GM18508 (cell line): ENCODE data around the gene SPATS2L.
A peak's percentile ranks its signal among the peaks of the same experiment; 100 is the strongest.

Source experiments
- ATAC-seq: cut with Tn5 transposase; IDR thresholded peaks from one replicate; pipeline ENCODE4 v1.9.1; 2021; ENCODE audit warnings: moderate number of reproducible peaks; ENCODE audit not compliant: insufficient read depth, unreplicated experiment

Gene SPATS2L

GRCh38 chr2:200367155-200367554 is 60.7 kb downstream of the SPATS2L start:
- ATAC-seq, result no peak

- no peak for ATAC-seq
Measured at GRCh38 chr2:200369886-200370285, 63.4 kb downstream of the SPATS2L start.

GRCh38 chr2:200373231-200373630 is 66.7 kb downstream of the SPATS2L start:
- no peak for ATAC-seq

- peak; percentile 94 for ATAC-seq
Measured at GRCh38 chr2:200373973-200374416, 67.5 kb downstream of the SPATS2L start.

GRCh38 chr2:200376513-200377354 is 70.2 kb downstream of the SPATS2L start:
- ATAC-seq, result no peak

GRCh38 chr2:200377355-200378336 is 71.2 kb downstream of the SPATS2L start:
- no peak for ATAC-seq

GRCh38 chr2:200378652-200379290 is 72.3 kb downstream of the SPATS2L start:
- ATAC-seq, result no peak

GRCh38 chr2:200379481-200380090 is 73.1 kb downstream of the SPATS2L start:
- no peak for ATAC-seq

- no peak for ATAC-seq
Measured at GRCh38 chr2:200380091-200380561, 73.6 kb downstream of the SPATS2L start.

- ATAC-seq, result no peak
Measured at GRCh38 chr2:200380833-200381542, 74.5 kb downstream of the SPATS2L start.

- ATAC-seq, result no peak
Measured at GRCh38 chr2:200382874-200383273, 76.4 kb downstream of the SPATS2L start.

- peak; percentile 87 for ATAC-seq
Measured at GRCh38 chr2:200383380-200384110, 77.1 kb downstream of the SPATS2L start.

GRCh38 chr2:200385063-200385635 is 78.7 kb downstream of the SPATS2L start:
- ATAC-seq, result no peak

GRCh38 chr2:200393191-200393590 is 86.7 kb downstream of the SPATS2L start:
- ATAC-seq, result no peak

- ATAC-seq, result no peak
Measured at GRCh38 chr2:200394045-200394444, 87.6 kb downstream of the SPATS2L start.

- no peak for ATAC-seq
Measured at GRCh38 chr2:200396781-200397242, 90.3 kb downstream of the SPATS2L start.

GRCh38 chr2:200397785-200398184 is 91.3 kb downstream of the SPATS2L start:
- no peak for ATAC-seq

GRCh38 chr2:200399046-200399445 is 92.6 kb downstream of the SPATS2L start:
- no peak for ATAC-seq
